ENCODE measurements around the gene PAX5.

DNA sequence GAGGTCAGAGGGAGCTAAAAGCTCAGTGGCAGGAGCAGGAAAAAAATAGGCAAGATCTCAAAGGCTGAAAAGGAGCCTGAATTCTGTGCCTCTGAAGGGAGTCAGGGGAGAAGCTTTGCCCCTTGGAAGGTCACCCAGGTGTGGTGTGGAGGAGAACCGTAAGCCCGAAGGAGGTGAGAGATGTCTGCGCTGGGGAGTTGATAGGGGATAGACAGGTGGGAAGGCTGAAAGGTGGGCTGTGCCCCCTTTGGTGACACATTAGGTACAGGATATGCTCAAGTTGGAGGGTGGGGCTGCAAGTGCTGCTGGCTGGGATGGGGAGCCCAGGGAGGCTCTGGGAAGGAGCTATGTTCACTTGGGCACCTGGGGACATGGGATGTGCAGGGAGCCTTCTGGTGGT, 217.7 kb downstream of the PAX5 start:
- TF ChIP-seq, protein P1, sequence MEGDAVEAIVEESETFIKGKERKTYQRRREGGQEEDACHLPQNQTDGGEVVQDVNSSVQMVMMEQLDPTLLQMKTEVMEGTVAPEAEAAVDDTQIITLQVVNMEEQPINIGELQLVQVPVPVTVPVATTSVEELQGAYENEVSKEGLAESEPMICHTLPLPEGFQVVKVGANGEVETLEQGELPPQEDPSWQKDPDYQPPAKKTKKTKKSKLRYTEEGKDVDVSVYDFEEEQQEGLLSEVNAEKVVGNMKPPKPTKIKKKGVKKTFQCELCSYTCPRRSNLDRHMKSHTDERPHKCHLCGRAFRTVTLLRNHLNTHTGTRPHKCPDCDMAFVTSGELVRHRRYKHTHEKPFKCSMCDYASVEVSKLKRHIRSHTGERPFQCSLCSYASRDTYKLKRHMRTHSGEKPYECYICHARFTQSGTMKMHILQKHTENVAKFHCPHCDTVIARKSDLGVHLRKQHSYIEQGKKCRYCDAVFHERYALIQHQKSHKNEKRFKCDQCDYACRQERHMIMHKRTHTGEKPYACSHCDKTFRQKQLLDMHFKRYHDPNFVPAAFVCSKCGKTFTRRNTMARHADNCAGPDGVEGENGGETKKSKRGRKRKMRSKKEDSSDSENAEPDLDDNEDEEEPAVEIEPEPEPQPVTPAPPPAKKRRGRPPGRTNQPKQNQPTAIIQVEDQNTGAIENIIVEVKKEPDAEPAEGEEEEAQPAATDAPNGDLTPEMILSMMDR (IDR thresholded peaks at IDR 0.05), result no peak
- TF ChIP-seq POLR2A (IDR thresholded peaks at IDR 0.05), result no peak
